Left kidney (tissue), 8 donors: Measurements from ENCODE around the gene FRS3. TPM values are rescaled to one million over a fixed set of nuclear protein-coding genes. Genes with fewer than 3 reads are reported as not detected.
"Not testable (repeated sequence)": the region's sequence is repeated elsewhere in the genome, so short reads cannot be mapped to it uniquely, and the experiment has no call there.

ENCODE experiments used
- DNase-seq: peaks from one replicate; pipeline ENCODE4 v3.0.0-alpha.2; 2013
- long read RNA-seq, 8 donors: transcript quantifications; one replicate each; lab custom pipeline, GENCODE V29; 2026
- polyA plus RNA-seq: library from polyadenylated mRNA; unstranded; fragments of 120-200 nt; gene quantifications from one replicate; pipeline ENCODE4 v1.2.1, GENCODE V29; 2013; ENCODE audit not compliant: insufficient read length

FRS3 gene
- 5.0 TPM for polyA plus RNA-seq
- long read RNA-seq, donor 1, partial matches to known transcripts = 352 of 496 reads
- long read RNA-seq, donor 1, other reads (novel, unspliced or antisense) = 142 of 496 reads
- long read RNA-seq, donor 2, partial matches to known transcripts = 350 of 374 reads
- long read RNA-seq, donor 2, other reads (novel, unspliced or antisense) = 23 of 374 reads
- long read RNA-seq, donor 3, partial matches to known transcripts = 98 of 271 reads
- long read RNA-seq, donor 3, other reads (novel, unspliced or antisense) = 172 of 271 reads
- long read RNA-seq, donor 4 = 0 reads
- long read RNA-seq, donor 5, transcript FRS3-202 (7 exons, 2,174 nt) = major isoform, 5 of 6 reads
- long read RNA-seq, donor 5, partial matches to known transcripts = 0 of 6 reads
- long read RNA-seq, donor 5, other reads (novel, unspliced or antisense) = 0 of 6 reads
- long read RNA-seq, donor 6, partial matches to known transcripts = 280 of 418 reads
- long read RNA-seq, donor 6, other reads (novel, unspliced or antisense) = 136 of 418 reads
- long read RNA-seq, donor 7, transcript FRS3-202 (7 exons, 2,174 nt) = major isoform, 5 of 526 reads
- long read RNA-seq, donor 7, partial matches to known transcripts = 486 of 526 reads
- long read RNA-seq, donor 7, other reads (novel, unspliced or antisense) = 35 of 526 reads
- long read RNA-seq, donor 8, partial matches to known transcripts = 154 of 167 reads
- long read RNA-seq, donor 8, other reads (novel, unspliced or antisense) = 13 of 167 reads

GRCh38 chr6:41779788-41780550 is at the start of gene FRS3:
FRS3 (minus strand) TSS chr6:41779900; CDS start chr6:41776987, 2,913 bp downstream.
- peak; percentile 95 for DNase-seq

GRCh38 chr6:41826343-41827022 is 46.8 kb upstream of the FRS3 start:
- DNase-seq = no peak

- DNase-seq = no peak
These were observed 45.2 kb upstream of the FRS3 start for GRCh38 chr6:41824571-41825569.

GRCh38 chr6:41823178-41823577 is 43.5 kb upstream of the FRS3 start:
- no peak for DNase-seq

GRCh38 chr6:41822021-41822420 is 42.3 kb upstream of the FRS3 start:
- DNase-seq = no peak

- no peak for DNase-seq
These were observed 41.6 kb upstream of the FRS3 start for GRCh38 chr6:41821266-41821665.

GRCh38 chr6:41818271-41819054 is 38.8 kb upstream of the FRS3 start:
- no peak for DNase-seq

GRCh38 chr6:41815587-41815986 is 35.9 kb upstream of the FRS3 start:
- no peak for DNase-seq

- no peak for DNase-seq
These were observed 34.9 kb upstream of the FRS3 start for GRCh38 chr6:41814629-41815028.

GRCh38 chr6:41813956-41814355 is 34.3 kb upstream of the FRS3 start:
- DNase-seq = no peak

- DNase-seq = no peak
These were observed 33.8 kb upstream of the FRS3 start for GRCh38 chr6:41813469-41813868.

GRCh38 chr6:41811946-41812345 is 32.2 kb upstream of the FRS3 start:
- DNase-seq = not testable (repeated sequence)

- DNase-seq = no peak
These were observed 31.4 kb upstream of the FRS3 start for GRCh38 chr6:41811095-41811494.

GRCh38 chr6:41805830-41806774 is 26.4 kb upstream of the FRS3 start:
- DNase-seq = no peak

GRCh38 chr6:41801380-41801779 is 21.7 kb upstream of the FRS3 start:
- no peak for DNase-seq

- no peak for DNase-seq
These were observed 19.8 kb upstream of the FRS3 start for GRCh38 chr6:41799559-41799911.

GRCh38 chr6:41798901-41799558 is 19.3 kb upstream of the FRS3 start:
- peak; percentile 37 for DNase-seq

- no peak for DNase-seq
These were observed 16.8 kb upstream of the FRS3 start for GRCh38 chr6:41796474-41796873.
